K562 (cell line): ENCODE data around the gene MEA1. TPM values are rescaled to one million over a fixed set of nuclear protein-coding genes. Genes with fewer than 3 reads are reported as not detected.

Source experiments
- BCL6 ChIP-seq: fragments of 250-450 bp; sonication (Bioruptor Pico); IDR thresholded peaks from 2 replicates; pipeline ENCODE4 v1.4.0; 2020
- FOXM1 ChIP-seq, 2 experiments: fragments of 450-650 bp in 1 of 2; sonication (generic) in 1 of 2; formaldehyde crosslinking in 1 of 2; IDR thresholded peaks; 2 replicates each; pipeline versions ENCODE4 v1.6.1 to v1.9.0; 2017 to 2022; ENCODE audit warnings: low read depth in 2 of 2, mild to moderate bottlenecking in 2 of 2, missing genetic modification reagents in 1 of 2, moderate library complexity in 1 of 2
- HDGF ChIP-seq: fragments of 450-650 bp; IDR thresholded peaks from 2 replicates; pipeline ENCODE4 v1.6.1; 2016
- IRF2 ChIP-seq: sonication (generic); formaldehyde crosslinking; IDR thresholded peaks from 2 replicates; pipeline ENCODE4 v1.8.1; 2022; ENCODE audit warnings: mild to moderate bottlenecking, missing genetic modification reagents
- KHSRP ChIP-seq: fragments of 450-650 bp; IDR thresholded peaks from 2 replicates; pipeline ENCODE4 v1.6.1; 2017
- MAFF ChIP-seq: IDR thresholded peaks from 2 replicates; pipeline ENCODE4 v1.6.1; 2012; ENCODE audit warnings: low read length, improper control_type of control experiment
- NR2C2 ChIP-seq, 2 experiments: fragments of 200-800 bp in 1 of 2; sonication (Bioruptor generic) in 1 of 2; sonication (generic) in 1 of 2; formaldehyde crosslinking in 1 of 2; IDR thresholded peaks; 2 replicates each; pipeline versions ENCODE4 v1.6.1 to v1.8.0; 2016 to 2022; ENCODE audit warnings: mild to moderate bottlenecking in 1 of 2, missing compliant biosample characterization in 1 of 2, missing genetic modification characterization in 1 of 2, missing genetic modification reagents in 1 of 2
- ZBTB17 ChIP-seq: fragments of 450-650 bp; formaldehyde crosslinking; IDR thresholded peaks from 2 replicates; pipeline ENCODE4 v1.4.0; 2020; ENCODE audit warnings: mild to moderate bottlenecking
- ZNF134 ChIP-seq: fragments of 250-450 bp; sonication (Bioruptor Pico); conservative IDR thresholded peaks from 2 replicates; pipeline ENCODE4 v1.4.0; 2020
- ZNF311 ChIP-seq: fragments of 250-450 bp; sonication (Bioruptor Pico); IDR thresholded peaks from 2 replicates; pipeline ENCODE4 v1.4.0; 2020; ENCODE audit warnings: mild to moderate bottlenecking, moderate library complexity
- ZNF507 ChIP-seq: conservative IDR thresholded peaks from 2 replicates; pipeline ENCODE4 v1.6.1; 2017; ENCODE audit warnings: missing genetic modification characterization, missing compliant biosample characterization
- polyA plus RNA-seq, 8 experiments: library from polyadenylated mRNA; depleted of rRNA in 4 of 8; stranded (reverse) in 5 of 8; unstranded in 3 of 8; fragments of >200 nt; fragmentation: Nextera tagmentation in 2 of 8; fragmentation: Illumina TruSeq in 1 of 8; extraction: Ambion mirVana in 2 of 8; extraction: Trizol in 1 of 8; gene quantifications; 2 replicates each; pipeline versions ENCODE4 v1.2.1 to v1.2.3, GENCODE V29; 2011 to 2014; ENCODE audit warnings: inconsistent platforms in 1 of 8, missing spikeins in 1 of 8
- total RNA-seq, 7 experiments: library from RNA; depleted of rRNA in 6 of 7; stranded (reverse); fragments of >200 nt in 6 of 7; fragmentation: Illumina TruSeq in 2 of 7; extraction: Trizol in 2 of 7; gene quantifications; 2 replicates each; pipeline versions ENCODE4 v1.2.1 to v1.2.3, GENCODE V29; 2011 to 2021; ENCODE audit warnings: low replicate concordance in 1 of 7
- TF ChIP-seq, protein P1 (sequence below), 2 experiments: IDR thresholded peaks; 2 replicates each; pipeline ENCODE4 v1.6.1; 2012; ENCODE audit warnings: improper control_type of control experiment in 2 of 2, low read depth in 2 of 2, low read length in 2 of 2, borderline replicate concordance in 1 of 2
- TF ChIP-seq, protein P2 (sequence below): fragments of 450-650 bp; formaldehyde crosslinking; IDR thresholded peaks from 2 replicates; pipeline ENCODE4 v1.4.0; 2022; ENCODE audit warnings: missing genetic modification characterization
- TF ChIP-seq, protein P3 (sequence below): fragments of 250-450 bp; sonication (Bioruptor Pico); IDR thresholded peaks from 2 replicates; pipeline ENCODE4 v1.8.0; 2021; ENCODE audit warnings: moderate library complexity, mild to moderate bottlenecking, inconsistent platforms
- TF ChIP-seq, protein P4 (sequence below): fragments of 450-650 bp; IDR thresholded peaks from one replicate; pipeline ENCODE4 v1.6.1; 2018; ENCODE audit warnings: mild to moderate bottlenecking, moderate library complexity; ENCODE audit not compliant: partially characterized antibody
- TF ChIP-seq, protein P5 (sequence below): fragments of 450-650 bp; formaldehyde crosslinking; IDR thresholded peaks from 2 replicates; pipeline ENCODE4 v1.4.0; 2022; ENCODE audit warnings: mild to moderate bottlenecking, moderate library complexity
- TF ChIP-seq, protein P6 (sequence below): IDR thresholded peaks from 2 replicates; pipeline ENCODE4 v1.6.1; 2011; ENCODE audit warnings: borderline replicate concordance, low read depth, mild to moderate bottlenecking, moderate library complexity, low read length; ENCODE audit not compliant: insufficient read depth, poor library complexity, severe bottlenecking

Gene MEA1
- total and polyA plus RNA-seq, 9 of the 15 experiments (the other 6 are each of a cell fraction or from before 2014, with no cell fraction given): 86.8 to 210 (median 152) TPM

DNA sequence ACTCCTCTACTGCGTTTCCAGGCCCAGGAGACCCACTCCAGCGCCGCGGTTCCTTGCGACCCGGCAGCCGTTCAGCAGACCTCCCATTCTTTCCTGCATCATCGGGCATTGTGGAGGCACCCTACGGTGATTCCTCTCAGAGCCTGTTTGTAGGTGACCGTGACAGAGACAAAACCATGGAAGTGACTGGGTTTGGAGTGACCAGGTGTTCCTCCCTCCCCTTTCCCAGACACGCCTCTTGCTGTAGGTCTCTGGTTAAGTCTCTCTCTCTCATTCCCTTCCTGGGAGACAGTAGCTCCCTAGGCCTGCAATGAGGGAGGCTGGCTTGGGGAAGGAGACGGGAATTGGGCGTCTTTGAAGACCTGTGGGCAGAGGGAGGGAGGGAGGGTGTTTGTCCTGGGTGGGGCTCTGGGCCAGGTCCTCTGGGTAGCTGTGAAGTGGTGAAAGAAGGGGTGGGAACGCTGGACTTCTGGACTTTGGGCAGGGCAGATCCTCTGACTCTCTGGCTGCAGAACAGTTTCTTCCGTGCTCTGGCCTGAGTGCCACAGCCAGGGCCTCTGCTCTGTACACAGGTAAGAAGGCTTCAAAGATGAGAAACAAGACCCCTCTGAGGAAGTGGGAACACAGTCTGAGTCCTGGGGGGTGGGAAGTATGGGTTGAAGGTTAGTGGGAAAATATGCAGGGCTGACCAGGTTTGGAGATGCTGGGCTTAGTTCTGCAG is 46.4 kb upstream of the MEA1 start (continued):
- TF ChIP-seq ZBTB17 (CRISPR knock-in tag) (no peak), NR2C2 (CRISPR knock-in tag; IDR thresholded peaks at IDR 0.05) (no peak), NR2C2 (tag; IDR thresholded peaks at IDR 0.05) (peak; percentile 77), ZNF311 (CRISPR knock-in tag) (no peak), IRF2 (CRISPR knock-in tag) (no peak), ZNF507 (tag) (no peak), BCL6 (no peak), MAFF (no peak), FOXM1 (IDR thresholded peaks at IDR 0.05; ENCODE audit: low read depth) (no peak), FOXM1 (CRISPR knock-in tag; IDR thresholded peaks at IDR 0.05; ENCODE audit: low read depth) (no peak), KHSRP (no peak), ZNF134 (no peak), HDGF (peak; percentile 78; the same call in 1 of the 2 replicates)
- TF ChIP-seq, protein P1, sequence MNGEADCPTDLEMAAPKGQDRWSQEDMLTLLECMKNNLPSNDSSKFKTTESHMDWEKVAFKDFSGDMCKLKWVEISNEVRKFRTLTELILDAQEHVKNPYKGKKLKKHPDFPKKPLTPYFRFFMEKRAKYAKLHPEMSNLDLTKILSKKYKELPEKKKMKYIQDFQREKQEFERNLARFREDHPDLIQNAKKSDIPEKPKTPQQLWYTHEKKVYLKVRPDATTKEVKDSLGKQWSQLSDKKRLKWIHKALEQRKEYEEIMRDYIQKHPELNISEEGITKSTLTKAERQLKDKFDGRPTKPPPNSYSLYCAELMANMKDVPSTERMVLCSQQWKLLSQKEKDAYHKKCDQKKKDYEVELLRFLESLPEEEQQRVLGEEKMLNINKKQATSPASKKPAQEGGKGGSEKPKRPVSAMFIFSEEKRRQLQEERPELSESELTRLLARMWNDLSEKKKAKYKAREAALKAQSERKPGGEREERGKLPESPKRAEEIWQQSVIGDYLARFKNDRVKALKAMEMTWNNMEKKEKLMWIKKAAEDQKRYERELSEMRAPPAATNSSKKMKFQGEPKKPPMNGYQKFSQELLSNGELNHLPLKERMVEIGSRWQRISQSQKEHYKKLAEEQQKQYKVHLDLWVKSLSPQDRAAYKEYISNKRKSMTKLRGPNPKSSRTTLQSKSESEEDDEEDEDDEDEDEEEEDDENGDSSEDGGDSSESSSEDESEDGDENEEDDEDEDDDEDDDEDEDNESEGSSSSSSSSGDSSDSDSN (IDR thresholded peaks at IDR 0.05; ENCODE audit: borderline replicate concordance in 1 of 2, low read depth in 2 of 2, low read length in 2 of 2): no peak
- TF ChIP-seq, protein P2, sequence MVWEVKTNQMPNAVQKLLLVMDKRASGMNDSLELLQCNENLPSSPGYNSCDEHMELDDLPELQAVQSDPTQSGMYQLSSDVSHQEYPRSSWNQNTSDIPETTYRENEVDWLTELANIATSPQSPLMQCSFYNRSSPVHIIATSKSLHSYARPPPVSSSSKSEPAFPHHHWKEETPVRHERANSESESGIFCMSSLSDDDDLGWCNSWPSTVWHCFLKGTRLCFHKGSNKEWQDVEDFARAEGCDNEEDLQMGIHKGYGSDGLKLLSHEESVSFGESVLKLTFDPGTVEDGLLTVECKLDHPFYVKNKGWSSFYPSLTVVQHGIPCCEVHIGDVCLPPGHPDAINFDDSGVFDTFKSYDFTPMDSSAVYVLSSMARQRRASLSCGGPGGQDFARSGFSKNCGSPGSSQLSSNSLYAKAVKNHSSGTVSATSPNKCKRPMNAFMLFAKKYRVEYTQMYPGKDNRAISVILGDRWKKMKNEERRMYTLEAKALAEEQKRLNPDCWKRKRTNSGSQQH: no peak
- TF ChIP-seq, protein P3, sequence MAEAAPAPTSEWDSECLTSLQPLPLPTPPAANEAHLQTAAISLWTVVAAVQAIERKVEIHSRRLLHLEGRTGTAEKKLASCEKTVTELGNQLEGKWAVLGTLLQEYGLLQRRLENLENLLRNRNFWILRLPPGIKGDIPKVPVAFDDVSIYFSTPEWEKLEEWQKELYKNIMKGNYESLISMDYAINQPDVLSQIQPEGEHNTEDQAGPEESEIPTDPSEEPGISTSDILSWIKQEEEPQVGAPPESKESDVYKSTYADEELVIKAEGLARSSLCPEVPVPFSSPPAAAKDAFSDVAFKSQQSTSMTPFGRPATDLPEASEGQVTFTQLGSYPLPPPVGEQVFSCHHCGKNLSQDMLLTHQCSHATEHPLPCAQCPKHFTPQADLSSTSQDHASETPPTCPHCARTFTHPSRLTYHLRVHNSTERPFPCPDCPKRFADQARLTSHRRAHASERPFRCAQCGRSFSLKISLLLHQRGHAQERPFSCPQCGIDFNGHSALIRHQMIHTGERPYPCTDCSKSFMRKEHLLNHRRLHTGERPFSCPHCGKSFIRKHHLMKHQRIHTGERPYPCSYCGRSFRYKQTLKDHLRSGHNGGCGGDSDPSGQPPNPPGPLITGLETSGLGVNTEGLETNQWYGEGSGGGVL (CRISPR knock-in tag): no peak
- TF ChIP-seq, protein P4, sequence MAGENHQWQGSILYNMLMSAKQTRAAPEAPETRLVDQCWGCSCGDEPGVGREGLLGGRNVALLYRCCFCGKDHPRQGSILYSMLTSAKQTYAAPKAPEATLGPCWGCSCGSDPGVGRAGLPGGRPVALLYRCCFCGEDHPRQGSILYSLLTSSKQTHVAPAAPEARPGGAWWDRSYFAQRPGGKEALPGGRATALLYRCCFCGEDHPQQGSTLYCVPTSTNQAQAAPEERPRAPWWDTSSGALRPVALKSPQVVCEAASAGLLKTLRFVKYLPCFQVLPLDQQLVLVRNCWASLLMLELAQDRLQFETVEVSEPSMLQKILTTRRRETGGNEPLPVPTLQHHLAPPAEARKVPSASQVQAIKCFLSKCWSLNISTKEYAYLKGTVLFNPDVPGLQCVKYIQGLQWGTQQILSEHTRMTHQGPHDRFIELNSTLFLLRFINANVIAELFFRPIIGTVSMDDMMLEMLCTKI: no peak
- TF ChIP-seq, protein P5, sequence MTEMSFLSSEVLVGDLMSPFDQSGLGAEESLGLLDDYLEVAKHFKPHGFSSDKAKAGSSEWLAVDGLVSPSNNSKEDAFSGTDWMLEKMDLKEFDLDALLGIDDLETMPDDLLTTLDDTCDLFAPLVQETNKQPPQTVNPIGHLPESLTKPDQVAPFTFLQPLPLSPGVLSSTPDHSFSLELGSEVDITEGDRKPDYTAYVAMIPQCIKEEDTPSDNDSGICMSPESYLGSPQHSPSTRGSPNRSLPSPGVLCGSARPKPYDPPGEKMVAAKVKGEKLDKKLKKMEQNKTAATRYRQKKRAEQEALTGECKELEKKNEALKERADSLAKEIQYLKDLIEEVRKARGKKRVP (CRISPR knock-in tag): no peak
- TF ChIP-seq, protein P6, sequence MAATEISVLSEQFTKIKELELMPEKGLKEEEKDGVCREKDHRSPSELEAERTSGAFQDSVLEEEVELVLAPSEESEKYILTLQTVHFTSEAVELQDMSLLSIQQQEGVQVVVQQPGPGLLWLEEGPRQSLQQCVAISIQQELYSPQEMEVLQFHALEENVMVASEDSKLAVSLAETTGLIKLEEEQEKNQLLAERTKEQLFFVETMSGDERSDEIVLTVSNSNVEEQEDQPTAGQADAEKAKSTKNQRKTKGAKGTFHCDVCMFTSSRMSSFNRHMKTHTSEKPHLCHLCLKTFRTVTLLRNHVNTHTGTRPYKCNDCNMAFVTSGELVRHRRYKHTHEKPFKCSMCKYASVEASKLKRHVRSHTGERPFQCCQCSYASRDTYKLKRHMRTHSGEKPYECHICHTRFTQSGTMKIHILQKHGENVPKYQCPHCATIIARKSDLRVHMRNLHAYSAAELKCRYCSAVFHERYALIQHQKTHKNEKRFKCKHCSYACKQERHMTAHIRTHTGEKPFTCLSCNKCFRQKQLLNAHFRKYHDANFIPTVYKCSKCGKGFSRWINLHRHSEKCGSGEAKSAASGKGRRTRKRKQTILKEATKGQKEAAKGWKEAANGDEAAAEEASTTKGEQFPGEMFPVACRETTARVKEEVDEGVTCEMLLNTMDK: no peak
